Measurements from ENCODE around the gene SLC39A7. TPM values are rescaled to one million over a fixed set of nuclear protein-coding genes. Genes with fewer than 3 reads are reported as not detected.

The SLC39A7 gene
- total and polyA plus RNA-seq, 2 of the 13 experiments (the other 11 are each of a cell fraction or from before 2014, with no cell fraction given): 142 to 229 TPM

- no peak for TF ChIP-seq SMARCE1 (IDR thresholded peaks at IDR 0.05; ENCODE audit: borderline replicate concordance)
- TF ChIP-seq ZFP62 (CRISPR knock-in tag; IDR thresholded peaks at IDR 0.05): no peak
- TF ChIP-seq ZNF776 (CRISPR knock-in tag; IDR thresholded peaks at IDR 0.05): no peak
- no peak for TF ChIP-seq SP2 (CRISPR knock-in tag; IDR thresholded peaks at IDR 0.05)
- no peak for TF ChIP-seq ZNF407 (CRISPR knock-in tag; IDR thresholded peaks at IDR 0.05; ENCODE audit: not compliant biosample characterization)
- TF ChIP-seq ATAD3A (CRISPR knock-in tag; IDR thresholded peaks at IDR 0.05): peak; percentile 54; the same call in 1 of the 2 replicates
- TF ChIP-seq NR3C1 (CRISPR knock-in tag; IDR thresholded peaks at IDR 0.05): no peak
- TF ChIP-seq ZNF142 (CRISPR knock-in tag; IDR thresholded peaks at IDR 0.05): no peak
- no peak for TF ChIP-seq PHF5A (CRISPR knock-in tag; IDR thresholded peaks at IDR 0.05; ENCODE audit: low read depth, unreplicated experiment)
- no peak for TF ChIP-seq ZNF607 (CRISPR knock-in tag; IDR thresholded peaks at IDR 0.05; ENCODE audit: borderline replicate concordance)
- no peak for TF ChIP-seq RBFOX2 (IDR thresholded peaks at IDR 0.05; ENCODE audit: low read depth, low read length)
- no peak for TF ChIP-seq KDM6A (CRISPR knock-in tag; IDR thresholded peaks at IDR 0.05; ENCODE audit: low read depth)
- no peak for TF ChIP-seq ZNF207 (IDR thresholded peaks at IDR 0.05; ENCODE audit: borderline replicate concordance)
- TF ChIP-seq RFX3 (CRISPR knock-in tag; IDR thresholded peaks at IDR 0.05): no peak
- TF ChIP-seq HIC2 (CRISPR knock-in tag; IDR thresholded peaks at IDR 0.05; ENCODE audit: low read depth): no peak
Measured at GRCh38 chr6:33247977-33248642, 47.4 kb downstream of the SLC39A7 start (continued).
